Measurements from ENCODE around the gene GTPBP6.
"Not testable (repeated sequence)": the region's sequence is repeated elsewhere in the genome, so short reads cannot be mapped to it uniquely, and the experiment has no call there.

Gene GTPBP6

DNA sequence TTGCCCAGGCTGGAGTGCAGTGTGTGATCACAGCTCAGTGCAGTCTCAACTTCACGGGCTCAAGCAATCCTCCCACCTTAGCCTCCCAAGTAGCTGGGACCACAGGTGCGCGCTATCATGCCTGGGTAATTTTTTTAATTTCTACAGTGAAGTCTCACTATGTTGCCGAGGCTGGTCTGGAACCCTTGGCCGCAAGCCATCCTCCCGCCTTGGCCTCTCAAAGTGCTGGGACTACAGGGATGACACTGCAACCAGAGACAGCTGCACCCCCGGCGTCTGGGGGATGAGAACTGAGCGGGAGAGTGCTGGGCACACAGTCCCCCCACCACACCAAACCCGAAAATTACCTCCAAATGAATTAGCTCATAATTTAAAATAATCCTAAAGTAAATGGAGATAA lies 33.1 kb upstream of the GTPBP6 start:
- no peak for DNase-seq

DNA sequence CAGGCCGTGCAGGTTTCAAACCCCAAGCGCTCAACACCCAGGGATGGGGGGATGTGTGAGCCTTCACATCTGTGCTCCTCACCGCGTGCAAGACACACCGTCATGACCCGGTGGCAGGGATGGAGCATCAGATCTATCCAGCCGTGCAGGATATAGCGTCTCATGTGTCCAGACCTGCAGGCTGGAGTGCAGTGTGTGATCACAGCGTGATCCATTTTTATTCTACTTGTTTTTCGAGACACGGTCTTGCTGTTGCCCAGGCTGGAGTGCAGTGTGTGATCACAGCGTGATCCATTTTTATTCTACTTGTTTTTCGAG lies 32.7 kb upstream of the GTPBP6 start:
- not testable (repeated sequence) for DNase-seq

DNA sequence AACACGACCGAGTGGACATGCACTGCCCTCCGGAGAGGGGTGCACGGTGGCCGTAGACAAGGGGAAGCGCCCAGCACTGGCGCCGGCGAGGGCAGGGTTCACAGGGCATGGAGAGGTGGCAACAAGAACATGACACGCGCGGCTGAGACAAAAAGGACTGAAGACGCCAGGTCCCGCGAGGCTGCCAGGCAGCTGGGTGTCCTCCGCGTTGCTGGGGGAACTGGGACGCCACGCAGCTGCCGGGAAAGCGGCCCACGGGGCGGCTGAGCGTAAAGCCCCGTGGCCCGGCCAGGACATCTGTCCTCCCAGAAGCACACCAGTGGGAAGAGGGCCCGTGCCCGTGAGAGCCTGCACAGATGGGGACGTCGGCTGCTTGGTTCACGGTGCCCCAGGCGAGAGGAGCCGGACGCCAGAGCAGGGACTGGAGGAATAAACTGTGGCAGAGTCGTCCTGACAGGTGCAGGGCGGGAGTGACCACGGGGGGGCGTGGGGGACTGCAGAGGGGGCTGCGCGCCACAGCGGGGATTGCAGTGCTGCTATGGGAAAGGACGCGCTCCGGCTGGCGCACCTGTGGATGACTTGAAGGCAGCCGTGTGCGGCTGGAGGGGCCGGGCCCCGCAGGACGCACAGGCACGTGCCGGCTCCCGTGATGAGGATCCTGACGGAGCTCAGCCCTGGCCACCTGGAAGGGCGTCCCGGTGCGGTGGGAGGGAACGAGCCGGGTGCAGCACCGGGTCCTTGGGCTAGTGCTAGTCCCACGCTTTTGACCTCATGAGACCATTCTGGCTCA lies 32.1 kb upstream of the GTPBP6 start:
- no peak for DNase-seq

DNA sequence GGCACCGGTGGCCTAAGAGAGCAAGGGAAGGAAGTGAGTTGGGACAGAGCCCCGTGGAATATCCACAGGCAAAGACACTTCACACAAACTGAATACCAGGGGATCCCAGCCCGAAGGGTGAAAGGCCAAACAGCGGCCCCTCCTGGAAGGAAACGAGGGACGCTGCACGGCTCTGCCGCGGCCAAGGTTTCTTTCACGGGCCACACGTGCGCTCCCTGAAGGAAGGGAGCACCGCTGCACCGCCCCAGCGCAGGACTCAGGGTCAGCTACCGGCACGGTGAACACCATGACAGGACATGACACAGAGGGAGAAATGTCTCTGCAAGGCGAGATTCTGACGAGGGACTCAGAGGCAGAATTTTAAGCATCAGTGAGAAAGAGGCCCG lies 31.5 kb upstream of the GTPBP6 start:
- DNase-seq: no peak

DNA sequence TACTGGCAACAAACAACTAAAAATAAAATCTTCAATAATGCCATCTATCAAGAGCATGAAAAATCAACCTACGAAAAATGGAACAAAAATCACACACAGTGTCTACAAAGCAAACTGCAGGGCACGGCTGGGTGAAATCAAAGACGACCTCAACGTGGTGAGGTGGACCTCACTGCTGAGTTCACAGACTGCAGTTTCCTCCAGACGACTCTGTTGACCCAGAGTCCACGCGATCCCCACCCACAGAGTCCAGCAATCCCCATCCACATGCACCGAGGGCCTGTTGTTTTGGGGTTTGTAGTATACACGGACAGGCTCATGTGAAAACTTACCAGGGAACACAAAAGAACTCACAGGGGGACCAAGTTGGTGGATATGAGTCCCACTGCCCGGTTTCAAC lies 31.1 kb upstream of the GTPBP6 start:
- DNase-seq: no peak

DNA sequence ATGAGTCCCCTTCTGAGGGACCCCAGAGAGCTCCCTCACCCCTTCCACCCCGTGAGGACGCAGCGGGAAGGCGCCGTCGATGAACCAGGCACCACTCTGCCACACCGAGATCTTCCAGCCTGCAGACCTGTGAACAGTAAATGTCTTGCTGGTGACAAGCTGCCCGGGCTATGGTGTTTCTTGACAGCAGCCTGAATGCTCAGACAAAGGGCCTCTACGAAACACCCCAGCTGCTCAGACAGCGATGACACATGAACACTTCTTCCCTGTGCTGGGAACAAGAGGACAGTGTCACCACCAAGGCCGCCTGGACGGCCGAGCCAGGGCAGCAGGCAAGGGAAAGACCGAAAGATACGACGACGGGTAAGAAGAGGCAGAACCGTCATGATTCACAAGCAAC lies 30.6 kb upstream of the GTPBP6 start:
- DNase-seq: no peak

DNA sequence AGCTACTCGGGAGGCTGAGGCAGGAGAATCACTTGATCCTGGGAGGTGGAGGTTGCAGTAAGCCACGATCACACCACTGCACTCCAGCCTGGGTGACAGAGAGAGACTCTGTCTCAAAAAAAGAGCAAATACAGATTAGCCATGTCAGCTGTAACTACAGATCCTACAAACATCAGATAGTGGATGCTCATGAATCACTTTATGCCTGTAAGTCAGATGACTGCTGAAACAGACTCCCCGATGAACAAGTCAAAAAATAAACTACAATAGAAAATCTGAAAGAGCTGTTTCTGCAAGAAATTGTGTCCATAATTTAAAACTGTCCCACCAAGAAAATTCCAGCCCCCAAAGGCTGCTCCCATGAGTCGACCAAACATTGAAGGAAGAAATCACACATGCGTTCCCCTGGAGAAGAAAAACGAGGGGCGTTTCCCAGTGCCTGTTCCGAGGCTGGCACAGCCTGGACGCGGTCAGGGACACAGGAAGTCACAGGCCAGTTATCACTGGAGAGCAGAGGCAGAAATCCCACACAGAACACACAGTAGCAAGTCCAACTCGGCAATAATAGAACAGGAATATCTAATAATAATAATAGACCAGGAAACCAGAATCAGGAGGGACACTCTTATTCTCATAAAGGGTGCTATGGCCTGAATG lies 30.0 kb upstream of the GTPBP6 start:
- no peak for DNase-seq

DNA sequence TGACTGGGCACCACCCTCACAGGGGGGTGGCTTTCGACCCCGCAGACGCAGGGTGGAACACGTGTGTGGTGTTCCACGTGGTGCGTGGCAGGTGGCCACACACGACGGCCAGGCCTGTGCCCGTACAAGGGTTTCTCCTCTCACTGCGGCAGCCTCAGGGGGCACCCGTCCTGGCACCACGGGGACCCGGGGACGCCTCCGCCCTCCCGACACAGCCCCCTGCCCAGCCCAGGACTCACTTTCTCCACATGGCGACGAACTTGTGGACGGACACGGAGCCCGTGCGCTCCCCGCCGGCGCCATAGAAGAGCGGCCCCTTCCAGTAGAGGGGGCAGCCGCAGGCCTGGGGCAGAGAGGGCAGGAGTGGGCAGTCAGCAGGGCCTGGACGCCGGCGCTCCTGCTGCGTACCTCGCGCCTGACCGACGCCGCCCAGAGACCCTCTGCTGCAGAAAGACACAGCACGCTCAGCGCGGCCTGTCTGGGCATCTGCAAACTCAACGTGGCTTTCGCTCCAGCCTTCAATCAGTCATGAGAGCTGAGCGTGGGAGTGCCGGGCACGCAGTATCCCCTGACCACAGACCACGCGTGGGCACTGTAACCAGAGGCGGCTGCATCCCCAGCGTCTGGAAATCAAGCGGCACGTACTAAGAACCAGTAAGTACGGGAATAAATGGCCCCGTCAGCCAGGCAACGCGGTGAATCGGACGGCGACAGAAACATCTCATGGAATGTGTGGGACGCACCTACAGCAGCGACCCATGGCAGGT lies 28.9 kb upstream of the GTPBP6 start:
- DNase-seq: no peak

DNA sequence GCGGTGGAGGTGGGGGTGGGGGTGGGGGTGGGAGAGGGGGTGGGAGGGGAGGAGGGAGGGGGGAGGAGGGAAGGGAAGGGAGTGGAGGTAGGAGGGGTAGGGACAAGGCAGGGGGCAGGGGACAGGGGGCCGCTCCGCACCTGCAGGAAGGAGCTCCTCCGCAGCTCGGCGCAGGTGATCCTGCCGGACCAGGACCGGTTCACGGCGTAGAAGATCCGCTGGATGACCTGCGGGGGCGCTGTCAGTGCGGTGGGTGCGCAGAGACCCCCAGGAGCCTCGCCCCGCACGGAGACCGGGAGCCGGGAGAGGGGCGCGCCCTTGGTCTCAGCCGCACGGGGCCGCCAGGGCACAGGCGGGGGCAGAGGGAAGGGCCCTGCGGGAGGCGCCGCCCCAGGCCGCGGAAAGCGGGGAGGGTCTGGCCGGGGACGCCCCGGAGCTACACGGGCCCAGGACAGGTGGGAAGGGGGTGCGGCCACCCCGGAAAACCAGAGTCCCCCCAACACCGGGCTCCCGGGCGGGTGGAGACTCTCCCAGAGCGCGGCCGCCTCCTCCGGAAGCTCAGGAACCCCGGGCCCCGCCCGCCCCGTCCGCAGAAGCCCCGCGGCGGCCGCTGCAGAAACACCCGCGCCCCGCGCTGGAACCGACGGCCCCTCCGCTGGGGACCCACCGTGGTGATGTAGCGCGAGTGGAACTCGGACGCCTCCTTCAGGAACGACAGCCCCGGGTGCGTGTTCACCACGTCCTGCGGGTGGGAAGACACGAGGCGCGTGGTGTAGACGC lies 27.6 kb upstream of the GTPBP6 start:
- DNase-seq: no peak

DNA sequence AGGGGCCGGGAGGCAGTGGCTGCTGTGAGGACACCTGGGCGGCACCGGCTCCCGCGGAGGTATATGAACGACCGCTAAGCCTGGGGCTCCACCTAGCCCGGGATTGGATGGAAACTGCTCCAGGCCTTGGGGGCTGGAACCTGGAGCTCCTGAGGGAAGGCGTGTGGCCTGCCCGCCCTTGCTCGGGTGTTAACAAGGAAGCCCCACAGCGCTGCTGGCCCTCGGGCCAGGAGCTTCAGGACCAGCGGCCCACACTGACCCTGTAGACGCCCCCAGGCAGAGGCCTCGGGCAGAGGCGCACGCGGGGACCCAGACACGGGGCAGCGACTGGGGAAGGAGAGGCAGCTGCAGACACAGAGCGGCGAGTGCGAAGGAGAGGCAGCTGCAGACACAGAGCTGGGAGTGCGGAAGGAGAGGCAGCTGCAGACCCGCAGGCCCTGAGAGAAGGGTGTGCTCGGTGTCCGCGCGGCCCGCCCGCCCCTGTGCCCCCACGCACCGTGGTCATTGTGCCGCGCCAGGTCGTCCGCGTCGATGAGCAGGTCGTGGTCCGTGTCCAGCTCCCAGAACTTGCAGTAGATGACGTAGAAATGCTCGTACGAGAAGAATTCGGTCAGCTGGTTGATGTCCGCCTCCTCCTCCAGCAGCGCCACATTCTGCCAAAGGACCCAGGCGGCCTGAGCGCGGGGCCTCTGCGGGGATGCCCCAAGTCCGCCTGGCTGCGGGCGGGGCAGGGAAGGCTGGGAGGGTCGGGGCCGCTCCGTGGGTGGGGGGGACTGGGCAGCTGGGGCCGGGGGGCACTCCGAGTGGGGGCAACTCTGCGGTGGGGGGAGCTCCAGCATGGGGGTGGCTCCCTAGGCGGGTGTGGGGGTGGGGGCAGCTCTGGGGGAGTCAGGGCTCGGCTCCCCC lies 26.7 kb upstream of the GTPBP6 start:
- DNase-seq: no peak

DNA sequence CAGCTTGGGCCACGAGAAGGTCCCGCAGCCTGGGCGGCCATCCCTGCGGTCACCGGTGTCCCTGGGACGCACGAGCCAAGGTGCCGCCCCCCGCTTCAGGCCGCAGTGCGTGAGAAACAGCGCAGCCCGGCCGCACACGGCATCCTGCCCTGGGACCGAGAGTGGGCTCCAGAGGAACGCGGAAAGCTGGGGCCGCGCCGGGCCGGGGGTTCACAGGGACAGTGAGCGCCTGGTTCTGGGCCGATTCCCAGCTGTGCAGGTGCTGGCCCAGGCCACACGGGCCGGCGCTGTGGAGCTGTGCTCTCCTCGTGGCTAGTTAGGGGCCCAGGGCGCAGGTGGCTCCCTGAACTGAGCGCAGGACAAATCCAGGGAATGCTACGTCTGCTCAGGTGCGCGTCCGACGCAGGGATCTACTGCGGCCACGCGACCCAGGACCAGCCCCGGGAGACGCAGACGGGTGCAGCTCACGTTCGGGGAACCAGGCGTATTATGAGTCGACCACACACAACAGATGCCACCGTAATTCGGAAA lies 25.8 kb upstream of the GTPBP6 start:
- no peak for DNase-seq

DNA sequence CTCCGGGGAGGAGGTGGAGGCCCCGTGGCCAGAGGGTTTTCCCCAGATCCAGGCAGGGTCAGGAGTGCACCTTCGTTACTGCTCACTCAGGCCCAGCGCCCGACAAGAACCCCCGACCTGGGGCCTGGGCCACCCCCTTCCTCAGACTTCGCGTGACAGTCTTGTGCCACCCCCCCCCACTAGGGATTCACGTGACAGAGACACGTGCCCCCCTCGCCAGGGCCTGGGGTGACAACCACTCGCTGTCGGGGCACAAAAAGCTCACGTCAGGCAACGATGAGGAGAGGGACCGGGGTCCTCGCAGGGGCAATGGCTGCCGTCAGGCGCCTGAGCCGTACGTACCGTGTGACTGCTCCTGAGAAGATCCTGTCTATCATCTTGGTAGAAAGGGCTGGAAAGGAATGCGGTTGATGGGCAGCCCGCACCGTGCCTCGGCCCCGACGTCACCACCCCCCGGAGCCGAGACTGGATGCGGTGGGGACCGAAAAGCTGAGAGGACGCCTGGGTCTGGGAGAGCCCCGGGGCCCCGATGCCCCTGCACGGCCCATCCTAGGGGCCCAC lies 23.0 kb upstream of the GTPBP6 start:
- no peak for DNase-seq

DNA sequence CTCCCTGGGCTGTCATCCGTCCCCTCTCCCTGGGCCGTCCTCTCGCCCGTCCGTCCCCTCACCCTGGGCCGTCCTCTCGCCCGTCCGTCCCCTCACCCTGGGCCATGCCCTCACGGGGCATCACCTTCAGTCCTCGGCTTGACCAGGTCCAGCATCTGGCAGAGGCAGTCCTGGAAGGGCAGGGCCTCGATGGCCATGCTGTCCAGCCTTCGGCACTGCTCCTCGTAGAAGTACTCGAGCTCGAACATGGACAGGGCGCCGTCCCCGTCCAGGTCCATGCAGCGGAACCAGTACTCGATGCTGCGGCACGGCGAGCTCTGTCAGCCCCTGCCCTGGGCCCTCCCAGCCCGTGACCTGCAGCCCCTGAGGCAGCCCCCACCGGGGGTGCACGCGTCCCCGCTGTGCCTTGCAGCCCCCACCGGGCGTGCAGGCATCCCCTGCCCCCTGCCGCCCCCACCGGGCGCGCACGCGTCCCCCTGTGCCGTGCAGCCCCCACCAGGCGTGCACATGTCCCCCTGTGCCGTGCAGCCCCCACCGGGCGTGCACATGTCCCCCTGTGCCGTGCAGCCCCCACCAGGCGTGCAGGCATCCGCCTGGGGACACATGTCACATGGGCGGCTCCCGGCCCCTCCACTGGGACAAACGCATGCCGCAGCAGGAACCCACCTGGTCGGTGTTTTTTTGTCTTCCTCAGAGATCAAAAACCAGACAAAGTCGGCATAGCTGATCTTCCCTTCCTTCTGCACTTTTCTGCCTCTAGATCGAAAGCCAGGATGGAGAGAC lies 22.2 kb upstream of the GTPBP6 start:
- no peak for DNase-seq

DNA sequence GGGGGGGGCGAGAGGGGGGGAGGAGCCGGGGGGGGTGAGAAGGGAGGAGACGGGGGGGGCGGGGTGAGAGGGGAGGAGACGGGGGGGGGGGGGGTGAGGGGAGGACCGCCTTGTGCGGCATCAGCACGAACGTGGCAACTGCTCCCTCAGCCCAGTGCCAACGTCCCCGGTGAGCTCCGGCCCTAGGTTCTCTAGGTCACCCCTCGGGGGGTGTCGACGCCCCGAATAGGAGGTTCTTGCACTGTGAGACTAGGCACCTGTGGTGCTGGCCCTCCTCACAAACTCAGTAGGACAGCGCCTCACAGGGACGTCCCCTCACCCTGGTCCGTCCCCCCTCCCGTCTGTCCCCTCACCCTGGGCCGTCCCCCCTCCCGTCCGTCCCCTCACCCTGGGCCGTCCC lies 21.5 kb upstream of the GTPBP6 start:
- DNase-seq: no peak

DNA sequence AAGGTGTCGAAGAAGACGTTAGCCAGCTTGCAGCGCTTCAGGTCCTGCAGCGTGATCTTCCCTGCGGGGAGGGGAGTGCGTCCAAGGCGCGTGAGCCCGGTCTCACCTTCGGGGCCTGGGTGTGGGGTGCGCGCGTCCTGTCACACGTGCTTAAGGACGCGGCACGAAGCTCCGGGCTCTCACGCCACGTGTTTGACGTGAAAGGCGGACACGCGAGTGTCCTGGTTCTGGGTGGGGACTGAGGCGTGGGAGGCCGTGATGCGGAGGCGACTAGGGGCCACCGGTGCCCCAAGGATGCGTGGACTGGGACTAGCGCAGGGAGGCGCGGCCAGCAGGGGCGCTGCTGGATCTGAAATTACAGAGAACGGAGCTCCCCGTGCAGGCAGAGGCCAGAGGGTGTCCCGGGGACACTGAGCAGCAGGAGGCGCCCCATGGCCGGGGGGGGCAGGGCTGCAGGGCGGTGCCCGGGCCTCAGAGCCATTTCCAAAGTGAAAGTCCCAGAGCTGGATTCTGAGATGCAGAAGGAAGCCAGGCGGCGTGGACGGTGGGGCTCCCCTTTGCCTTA lies 20.3 kb upstream of the GTPBP6 start:
- no peak for DNase-seq

DNA sequence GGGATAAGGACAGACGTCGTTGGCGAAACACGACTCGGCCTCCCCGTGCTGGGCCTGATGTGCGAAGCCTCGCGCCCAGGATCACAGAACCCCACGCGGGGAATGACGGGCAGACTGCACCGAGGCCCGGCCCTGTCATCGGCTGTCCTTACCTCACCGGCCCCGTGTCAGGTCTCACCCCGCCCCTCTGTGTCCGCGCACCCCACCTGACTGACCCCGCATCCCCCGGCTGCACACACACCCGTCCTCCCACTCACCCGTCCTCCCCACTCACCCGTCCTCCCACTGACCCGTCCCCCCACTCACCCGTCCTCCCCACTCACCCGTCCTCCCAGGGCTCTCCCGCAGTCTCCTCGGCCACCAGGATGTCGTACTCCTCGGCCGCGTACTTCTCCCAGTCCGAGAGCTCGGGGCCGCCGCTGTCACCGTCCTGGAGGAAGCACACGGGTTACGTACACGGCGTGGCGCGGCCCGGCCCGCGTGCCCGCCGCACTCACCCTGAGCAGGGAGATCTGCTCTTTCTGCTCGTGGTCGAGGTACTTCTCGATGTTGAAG lies 19.8 kb upstream of the GTPBP6 start:
- no peak for DNase-seq

DNA sequence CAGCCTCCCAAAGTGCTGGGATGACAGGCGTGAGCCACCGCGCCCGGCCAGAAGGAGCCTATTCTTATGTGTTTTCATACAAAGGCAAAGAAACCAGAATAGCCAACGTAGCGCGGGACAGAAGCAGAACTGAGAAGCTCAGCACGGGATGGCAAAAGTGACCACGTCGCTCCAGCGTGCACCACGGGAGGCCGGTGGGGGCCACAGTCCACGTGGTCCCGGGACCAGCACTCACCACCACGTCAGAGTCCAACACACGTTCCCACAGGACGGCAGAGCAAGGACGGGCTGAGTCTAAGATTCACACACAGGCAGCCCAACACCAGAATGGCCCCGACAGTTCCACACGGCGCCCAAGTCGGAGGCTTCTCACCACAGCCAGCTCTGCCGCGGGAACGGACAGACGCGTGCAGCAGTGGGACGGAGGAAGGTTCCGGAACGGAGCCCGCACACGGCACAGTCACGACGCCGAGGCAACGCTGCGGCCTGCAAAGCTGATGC lies 18.8 kb upstream of the GTPBP6 start:
- no peak for DNase-seq

DNA sequence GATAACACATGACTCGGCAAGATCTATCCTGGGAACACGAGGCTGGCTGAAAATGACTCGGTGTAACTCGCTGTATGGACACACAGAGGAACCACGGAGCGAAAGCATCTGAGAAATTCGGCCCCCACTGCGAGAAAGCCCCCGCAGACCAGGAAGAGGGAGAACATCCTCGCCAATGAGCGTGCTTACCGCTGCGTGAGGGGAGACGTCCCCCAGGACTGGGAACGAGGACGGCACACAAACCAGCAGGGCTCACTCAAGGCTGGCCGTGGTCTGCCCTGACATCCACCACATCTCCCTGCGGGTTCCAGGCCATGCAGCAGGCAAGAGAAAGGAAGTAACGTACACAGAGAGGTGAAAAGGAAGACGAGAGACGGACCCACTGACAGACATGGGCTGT lies 17.6 kb upstream of the GTPBP6 start:
- DNase-seq: no peak

DNA sequence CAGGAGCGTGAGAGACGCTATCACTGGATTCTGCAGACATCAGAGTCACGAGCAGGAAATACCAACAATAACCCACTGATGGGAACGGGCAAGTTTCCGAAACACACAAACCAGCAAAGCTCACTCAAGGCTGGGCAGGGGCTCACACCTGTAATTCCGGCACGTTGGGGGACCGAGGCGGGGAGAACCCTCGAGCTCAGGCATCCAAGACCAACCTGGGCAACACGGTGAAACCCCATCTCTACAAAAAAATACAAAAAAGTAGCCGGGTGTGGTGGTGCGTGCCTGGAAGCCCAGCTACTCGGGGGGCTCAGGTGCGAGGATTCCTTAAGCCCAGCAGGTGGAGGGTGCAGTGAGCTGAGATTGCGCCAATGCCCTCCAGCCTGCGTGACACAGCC lies 17.2 kb upstream of the GTPBP6 start:
- DNase-seq: no peak
